ENCODE data around the gene DLGAP4. TPM values are rescaled to one million over a fixed set of nuclear protein-coding genes. Genes with fewer than 3 reads are reported as not detected.
A peak's percentile ranks its signal among the peaks of the same experiment; 100 is the strongest.

DLGAP4 gene
- polyA plus RNA-seq, 1 donor (not counting 4 experiments of a cell fraction or from before 2014, with no cell fraction given): 9.6 TPM

- H3K4me3 ChIP-seq (ENCODE audit: control insufficient read depth in 2 of 3, extremely low read depth in 1 of 3, insufficient read depth in 2 of 3, low read depth in 1 of 3, low read length in 3 of 3): no peak overlapping the region
- dilution Hi-C loops (cut with MboI; ENCODE audit: extremely low pct_ligation_motif_present, low sequenced_read_pairs): no loop called here
- H3K79me2 ChIP-seq (ENCODE audit: control insufficient read depth, insufficient read depth, low read length): no peaks in the 10 kb centered on the region
- H4K20me1 ChIP-seq (ENCODE audit: control insufficient read depth, extremely low read depth, insufficient read depth, low read length): no peaks in the 10 kb centered on the region
- H2AFZ ChIP-seq (ENCODE audit: control insufficient read depth, low read length): no peak overlapping the region
- FAIRE-seq (no peak), DNase-seq (ENCODE audit: low read depth, low spot score) (no peak)
- H3K36me3 ChIP-seq (ENCODE audit: control insufficient read depth in 2 of 2, extremely low read depth in 1 of 2, insufficient read depth in 2 of 2, low read length in 2 of 2): no peaks in the 10 kb centered on the region
- H3K4me1 ChIP-seq (ENCODE audit: control insufficient read depth, extremely low read depth, insufficient read depth, low read length): peaks cover 5% of the 10 kb centered on the region
- no peaks in the 10 kb centered on the region for H3K9me3 ChIP-seq (ENCODE audit: control insufficient read depth, low read depth, low read length)
- no peak overlapping the region for H3K9ac ChIP-seq (ENCODE audit: control insufficient read depth, extremely low read depth, insufficient read depth, low read length)
- H3K27me3 ChIP-seq (ENCODE audit: control insufficient read depth, extremely low read depth, insufficient read depth, low read length): no peaks in the 10 kb centered on the region
- H3K9me1 ChIP-seq (ENCODE audit: control insufficient read depth, extremely low read depth, insufficient read depth, low read length): no peaks in the 10 kb centered on the region
- TF ChIP-seq EZH2 (IDR thresholded peaks at IDR 0.05; ENCODE audit: low read length) (no peak), CTCF (optimal IDR thresholded peaks at IDR 0.05 in 1 of 3, IDR thresholded peaks at IDR 0.05 in 1 of 3, conservative IDR thresholded peaks at IDR 0.05 in 1 of 3; ENCODE audit: extremely low read depth in 1 of 3, insufficient read depth in 2 of 3, low read length in 3 of 3) (no peak)
- H3K4me2 ChIP-seq (ENCODE audit: control insufficient read depth, extremely low read depth, insufficient read depth, low read depth, low read length): no peak overlapping the region
- no peak overlapping the region for H3K27ac ChIP-seq (ENCODE audit: control insufficient read depth, insufficient read depth, low read length)
These were observed 241.3 kb downstream of the DLGAP4 start for GRCh38 chr20:36547186-36548005.

GRCh38 chr20:36548006-36548315 lies 241.8 kb downstream of the DLGAP4 start:
- TF ChIP-seq EZH2 (IDR thresholded peaks at IDR 0.05; ENCODE audit: low read length) (no peak), CTCF (optimal IDR thresholded peaks at IDR 0.05 in 1 of 3, IDR thresholded peaks at IDR 0.05 in 1 of 3, conservative IDR thresholded peaks at IDR 0.05 in 1 of 3; ENCODE audit: extremely low read depth in 1 of 3, insufficient read depth in 2 of 3, low read length in 3 of 3) (peak in 1 of 3 experiments; percentile 24)
- Histone ChIP-seq H3K4me1 (ENCODE audit: control insufficient read depth, extremely low read depth, insufficient read depth, low read length) (peaks cover 5% of the 10 kb centered on the region), H3K4me3 (ENCODE audit: control insufficient read depth in 2 of 3, extremely low read depth in 1 of 3, insufficient read depth in 2 of 3, low read depth in 1 of 3, low read length in 3 of 3) (no peak overlapping the region), H3K9ac (ENCODE audit: control insufficient read depth, extremely low read depth, insufficient read depth, low read length) (no peak overlapping the region), H3K4me2 (ENCODE audit: control insufficient read depth, extremely low read depth, insufficient read depth, low read depth, low read length) (no peak overlapping the region), H3K27me3 (ENCODE audit: control insufficient read depth, extremely low read depth, insufficient read depth, low read length) (no peaks in the 10 kb centered on the region), H4K20me1 (ENCODE audit: control insufficient read depth, extremely low read depth, insufficient read depth, low read length) (no peaks in the 10 kb centered on the region), H3K9me3 (ENCODE audit: control insufficient read depth, low read depth, low read length) (no peaks in the 10 kb centered on the region), H3K79me2 (ENCODE audit: control insufficient read depth, insufficient read depth, low read length) (no peaks in the 10 kb centered on the region), H2AFZ (ENCODE audit: control insufficient read depth, low read length) (no peak overlapping the region), H3K36me3 (ENCODE audit: control insufficient read depth in 2 of 2, extremely low read depth in 1 of 2, insufficient read depth in 2 of 2, low read length in 2 of 2) (no peaks in the 10 kb centered on the region), H3K27ac (ENCODE audit: control insufficient read depth, insufficient read depth, low read length) (no peak overlapping the region), H3K9me1 (ENCODE audit: control insufficient read depth, extremely low read depth, insufficient read depth, low read length) (no peaks in the 10 kb centered on the region)
- FAIRE-seq (no peak), DNase-seq (ENCODE audit: low read depth, low spot score) (no peak)
- dilution Hi-C loops (cut with MboI; ENCODE audit: extremely low pct_ligation_motif_present, low sequenced_read_pairs): no loop called here
